Neural progenitor cell (in vitro differentiated cells): ENCODE results near the gene CPD. TPM values are rescaled to one million over a fixed set of nuclear protein-coding genes. Genes with fewer than 3 reads are reported as not detected.

Experiments
- DNase-seq: peaks from one replicate; pipeline ENCODE4 v3.0.0-alpha.2; 2016; ENCODE audit warnings: low spot score
- H2AFZ ChIP-seq: fragments of 200-600 bp; sonication (generic); replicated peaks from 2 replicates; pipeline ENCODE4 v1.6.1; 2016; ENCODE audit warnings: antibody characterized with exemption
- H3F3A ChIP-seq: fragments of 200-600 bp; sonication (generic); 2 replicates; pipeline ENCODE4 v1.6.1; 2016; ENCODE audit warnings: antibody characterized with exemption, low read depth
- H3K27ac ChIP-seq: fragments of 200-600 bp; sonication (generic); 2 replicates; pipeline ENCODE4 v1.5.1; 2016; ENCODE audit warnings: mild to moderate bottlenecking
- H3K27me3 ChIP-seq: fragments of 200-600 bp; sonication (generic); 2 replicates; pipeline ENCODE4 v1.6.1; 2016; ENCODE audit warnings: mild to moderate bottlenecking, moderate library complexity
- H3K36me3 ChIP-seq: fragments of 200-600 bp; sonication (generic); 2 replicates; pipeline ENCODE4 v1.5.1; 2016
- H3K4me1 ChIP-seq: fragments of 200-600 bp; sonication (generic); 2 replicates; pipeline ENCODE4 v1.6.1; 2016; ENCODE audit warnings: mixed run types
- H3K4me2 ChIP-seq: fragments of 200-600 bp; sonication (generic); 2 replicates; pipeline ENCODE4 v1.6.1; 2016
- H3K4me3 ChIP-seq: fragments of 200-600 bp; sonication (generic); 2 replicates; pipeline ENCODE4 v1.5.1; 2016
- H3K79me2 ChIP-seq: fragments of 200-600 bp; sonication (generic); 2 replicates; pipeline ENCODE4 v1.6.1; 2016; ENCODE audit warnings: low read depth
- H3K9ac ChIP-seq: fragments of 200-600 bp; sonication (generic); 2 replicates; pipeline ENCODE4 v1.6.1; 2016
- H3K9me3 ChIP-seq: fragments of 200-600 bp; sonication (generic); 2 replicates; pipeline ENCODE4 v1.5.1; 2016; ENCODE audit warnings: low read depth
- H4K20me1 ChIP-seq: fragments of 200-600 bp; sonication (generic); 2 replicates; pipeline ENCODE4 v1.6.1; 2016; ENCODE audit warnings: low read depth
- H3K27ac Mint-ChIP-seq: 3 replicates; pipeline ENCODE4 v1.8.0; 2021; ENCODE audit warnings: mixed read lengths
- H3K27me3 Mint-ChIP-seq: 2 replicates; pipeline ENCODE4 v1.8.0; 2022; ENCODE audit warnings: low read depth, mild to moderate bottlenecking, inconsistent platforms, moderate library complexity, mixed read lengths; ENCODE audit not compliant: insufficient read depth
- H3K36me3 Mint-ChIP-seq: 3 replicates; pipeline ENCODE4 v1.8.0; 2021; ENCODE audit warnings: mixed read lengths
- H3K4me1 Mint-ChIP-seq: 3 replicates; pipeline ENCODE4 v1.8.0; 2021; ENCODE audit warnings: mixed read lengths
- H3K4me3 Mint-ChIP-seq: 3 replicates; pipeline ENCODE4 v1.8.0; 2021; ENCODE audit warnings: mild to moderate bottlenecking, moderate library complexity, mixed read lengths
- H3K9me3 Mint-ChIP-seq: 3 replicates; pipeline ENCODE4 v1.8.0; 2020; ENCODE audit warnings: mixed read lengths
- CTCF ChIP-seq: fragments of 200-600 bp; sonication (generic); IDR thresholded peaks from 2 replicates; pipeline ENCODE4 v1.5.1; 2017; ENCODE audit warnings: antibody characterized with exemption, mild to moderate bottlenecking
- EZH2 ChIP-seq: fragments of 200-600 bp; sonication (generic); IDR thresholded peaks from 2 replicates; pipeline ENCODE4 v1.6.1; 2017; ENCODE audit warnings: antibody characterized with exemption, mild to moderate bottlenecking, moderate library complexity
- EZH2phosphoT487 ChIP-seq: fragments of 200-600 bp; sonication (generic); IDR thresholded peaks from 2 replicates; pipeline ENCODE4 v1.6.1; 2017; ENCODE audit warnings: antibody characterized with exemption
- total RNA-seq: library from RNA; depleted of rRNA; stranded (reverse); fragments of >200 nt; gene quantifications from 2 replicates; pipeline ENCODE4 v1.2.3, GENCODE V29; 2015; ENCODE audit warnings: low replicate concordance

The CPD gene
- total RNA-seq, 1 donor from 2014 or later, result 70.8 TPM

- peaks cover 5% of the 10 kb centered on the region for H3K4me1 ChIP-seq
- H3K4me2 ChIP-seq, result no peak overlapping the region
- DNase-seq, result no peak
- H3K27ac Mint-ChIP-seq, result no peak overlapping the region
- H3K4me1 Mint-ChIP-seq, result peaks cover 9% of the 10 kb centered on the region
- no peak overlapping the region for H3K4me3 ChIP-seq
- H3F3A ChIP-seq, result peaks cover 7% of the 10 kb centered on the region
- no peaks in the 10 kb centered on the region for H3K27me3 ChIP-seq
- H3K9me3 Mint-ChIP-seq, result no peaks in the 10 kb centered on the region
- peaks cover under 1% of the 10 kb centered on the region for H3K27me3 Mint-ChIP-seq
- TF ChIP-seq EZH2 (no peak), CTCF (no peak), EZH2phosphoT487 (no peak)
- H3K9me3 ChIP-seq, result no peaks in the 10 kb centered on the region
- H2AFZ ChIP-seq, result no peak overlapping the region
- no peak overlapping the region for H3K9ac ChIP-seq
- H3K27ac ChIP-seq, result no peak overlapping the region
- no peak overlapping the region for H3K4me3 Mint-ChIP-seq
- peaks cover 10% of the 10 kb centered on the region for H4K20me1 ChIP-seq
- peaks cover 29% of the 10 kb centered on the region for H3K36me3 Mint-ChIP-seq
- H3K36me3 ChIP-seq, result peaks cover 46% of the 10 kb centered on the region
- H3K79me2 ChIP-seq, result peaks cover 48% of the 10 kb centered on the region
These were observed 103.8 kb downstream of the CPD start for GRCh38 chr17:30482555-30482954.

GRCh38 chr17:30483159-30483558 lies 104.4 kb downstream of the CPD start:
- Histone ChIP-seq H3K4me2 (no peak overlapping the region), H3K36me3 (peaks cover 48% of the 10 kb centered on the region), H4K20me1 (peaks cover 10% of the 10 kb centered on the region), H3K4me3 (no peak overlapping the region), H3F3A (peaks cover 7% of the 10 kb centered on the region), H3K9me3 (no peaks in the 10 kb centered on the region), H3K9ac (no peak overlapping the region), H3K27ac (no peak overlapping the region), H2AFZ (no peak overlapping the region), H3K79me2 (peaks cover 42% of the 10 kb centered on the region), H3K27me3 (no peaks in the 10 kb centered on the region), H3K4me1 (peaks cover 2% of the 10 kb centered on the region)
- Mint-ChIP-seq H3K27ac (no peak overlapping the region), H3K36me3 (peaks cover 29% of the 10 kb centered on the region), H3K4me3 (no peak overlapping the region), H3K9me3 (no peaks in the 10 kb centered on the region), H3K4me1 (peaks cover 4% of the 10 kb centered on the region), H3K27me3 (no peaks in the 10 kb centered on the region)
- no peak for DNase-seq
- TF ChIP-seq EZH2phosphoT487 (no peak), CTCF (no peak), EZH2 (no peak)

- H3K36me3 Mint-ChIP-seq, result peaks cover 41% of the 10 kb centered on the region
These were observed 115.1 kb downstream of the CPD start for GRCh38 chr17:30493780-30494179.

More at GRCh38 chr17:30493780-30494179, 115.1 kb downstream of the CPD start:
- Histone ChIP-seq H3K4me3 (no peak overlapping the region), H3K9ac (no peak overlapping the region), H3K27me3 (no peaks in the 10 kb centered on the region), H3K79me2 (no peaks in the 10 kb centered on the region), H2AFZ (no peak overlapping the region), H3K36me3 (peaks cover 29% of the 10 kb centered on the region), H3K9me3 (no peaks in the 10 kb centered on the region), H3K27ac (no peak overlapping the region), H3K4me2 (no peak overlapping the region), H3K4me1 (no peaks in the 10 kb centered on the region), H4K20me1 (peaks cover 5% of the 10 kb centered on the region), H3F3A (peaks cover 8% of the 10 kb centered on the region)
- Mint-ChIP-seq H3K4me1 (no peaks in the 10 kb centered on the region), H3K27me3 (no peaks in the 10 kb centered on the region), H3K4me3 (no peak overlapping the region), H3K9me3 (no peaks in the 10 kb centered on the region), H3K27ac (no peak overlapping the region)
- no peak for DNase-seq
- no peak for TF ChIP-seq EZH2phosphoT487
- no peak for TF ChIP-seq EZH2
- no peak for TF ChIP-seq CTCF
